GM12892 (cell line): ENCODE data around the gene ST6GALNAC5.

Source experiments
- POLR2A ChIP-seq: IDR thresholded peaks from 2 replicates; pipeline ENCODE4 v1.6.1; 2011; ENCODE audit warnings: low read depth, low read length, control low read depth
- POLR2AphosphoS5 ChIP-seq: IDR thresholded peaks from 2 replicates; pipeline ENCODE4 v1.6.1; 2011; ENCODE audit warnings: low read depth, low read length, control low read depth
- TAF1 ChIP-seq: IDR thresholded peaks from 2 replicates; pipeline ENCODE4 v1.6.1; 2011; ENCODE audit warnings: low read depth, mild to moderate bottlenecking, control low read depth, low read length, borderline replicate concordance

DNA sequence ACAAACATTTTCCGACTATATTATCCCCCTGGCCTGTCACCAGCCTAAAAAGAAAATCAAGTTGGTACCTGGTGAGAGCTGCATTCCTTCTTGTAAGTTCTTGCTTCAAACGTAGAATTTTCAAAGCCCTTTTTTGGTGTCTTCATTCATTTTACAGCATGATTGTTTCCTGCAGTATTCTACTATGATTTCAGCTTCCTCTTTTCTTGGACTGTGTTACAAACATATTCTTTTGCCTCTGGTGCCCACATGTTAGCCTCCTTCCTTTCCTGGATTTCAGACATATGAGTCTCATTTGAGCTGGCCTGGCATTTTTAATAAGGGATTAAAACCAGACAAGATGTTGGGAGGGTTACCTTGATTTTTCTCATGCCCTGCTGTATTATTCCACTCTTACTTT is 209.5 kb downstream of the ST6GALNAC5 start:
- no peak for TF ChIP-seq POLR2AphosphoS5
- TF ChIP-seq POLR2A, result no peak
- TF ChIP-seq TAF1, result no peak
